NT2/D1 (cell line): ENCODE results near the gene RFT1.

Source experiments
- SUZ12 ChIP-seq: IDR thresholded peaks from 2 replicates; pipeline ENCODE4 v1.6.1; 2011; ENCODE audit not compliant: insufficient read length, insufficient read depth; ENCODE audit errors: extremely low read depth
- YY1 ChIP-seq: IDR thresholded peaks from 2 replicates; pipeline ENCODE4 v1.6.1; 2011; ENCODE audit not compliant: insufficient read length, insufficient read depth
- ZNF274 ChIP-seq: IDR thresholded peaks from 2 replicates; pipeline ENCODE4 v1.6.1; 2011; ENCODE audit warnings: mild to moderate bottlenecking, low read depth, low read length

GRCh38 chr3:53131096-53131495 is 861 bp upstream of the RFT1 start:
- no peak for TF ChIP-seq YY1
- TF ChIP-seq ZNF274 = no peak
- no peak for TF ChIP-seq SUZ12
